Hepatocyte (in vitro differentiated cells): ENCODE measurements around the gene PCDH9. TPM values are rescaled to one million over a fixed set of nuclear protein-coding genes. Genes with fewer than 3 reads are reported as not detected.

Source experiments
- DNase-seq: peaks from one replicate; pipeline ENCODE4 v3.0.0-alpha.2; 2016; ENCODE audit warnings: low spot score
- H2AFZ ChIP-seq: fragments of 200-600 bp; sonication (generic); 2 replicates; pipeline ENCODE4 v1.6.0; 2016; ENCODE audit warnings: antibody characterized with exemption, mild to moderate bottlenecking
- H3K27ac ChIP-seq: fragments of 200-600 bp; sonication (generic); 2 replicates; pipeline ENCODE4 v1.5.1; 2016; ENCODE audit warnings: mild to moderate bottlenecking
- H3K27me3 ChIP-seq: fragments of 200-600 bp; sonication (generic); 2 replicates; pipeline ENCODE4 v1.6.1; 2016
- H3K36me3 ChIP-seq: fragments of 200-600 bp; sonication (generic); replicated peaks from 2 replicates; pipeline ENCODE4 v1.5.1; 2016; ENCODE audit warnings: low read depth; ENCODE audit not compliant: insufficient read depth
- H3K4me1 ChIP-seq: fragments of 200-600 bp; sonication (generic); 2 replicates; pipeline ENCODE4 v1.5.1; 2016; ENCODE audit warnings: mild to moderate bottlenecking, moderate library complexity; ENCODE audit not compliant: insufficient read depth
- H3K4me2 ChIP-seq: fragments of 200-600 bp; sonication (generic); 2 replicates; pipeline ENCODE4 v1.6.0; 2016
- H3K4me3 ChIP-seq: fragments of 200-600 bp; sonication (generic); 2 replicates; pipeline ENCODE4 v1.5.1; 2016; ENCODE audit warnings: mild to moderate bottlenecking
- H3K79me2 ChIP-seq: fragments of 200-600 bp; sonication (generic); 2 replicates; pipeline ENCODE4 v1.6.0; 2017; ENCODE audit warnings: mild to moderate bottlenecking
- H3K9me2 ChIP-seq: fragments of 200-600 bp; sonication (generic); replicated peaks from 2 replicates; pipeline ENCODE4 v1.6.0; 2017; ENCODE audit warnings: mild to moderate bottlenecking; ENCODE audit not compliant: insufficient read depth
- H3K9me3 ChIP-seq: fragments of 200-600 bp; sonication (generic); 2 replicates; pipeline ENCODE4 v1.5.1; 2016; ENCODE audit warnings: low read depth, mild to moderate bottlenecking
- H4K20me1 ChIP-seq: fragments of 200-600 bp; sonication (generic); 2 replicates; pipeline ENCODE4 v1.6.0; 2016; ENCODE audit warnings: mild to moderate bottlenecking; ENCODE audit not compliant: insufficient read depth, poor library complexity, severe bottlenecking
- CTCF ChIP-seq: fragments of 200-600 bp; sonication (generic); IDR thresholded peaks from 2 replicates; pipeline ENCODE4 v1.5.1; 2016; ENCODE audit warnings: antibody characterized with exemption, mild to moderate bottlenecking; ENCODE audit not compliant: poor library complexity
- EZH2 ChIP-seq: fragments of 200-600 bp; sonication (generic); IDR thresholded peaks from 2 replicates; pipeline ENCODE4 v1.6.1; 2016; ENCODE audit warnings: antibody characterized with exemption, mild to moderate bottlenecking, borderline replicate concordance
- EZH2phosphoT487 ChIP-seq: fragments of 200-600 bp; sonication (generic); IDR thresholded peaks from one replicate; pipeline ENCODE4 v1.6.1; 2018; ENCODE audit warnings: antibody characterized with exemption, mild to moderate bottlenecking, low read depth, moderate library complexity; ENCODE audit not compliant: unreplicated experiment, severe bottlenecking
- WGBS: methylation state at CpG from one replicate; pipeline ENCODE4 v1.1.6; 2016; ENCODE audit warnings: low lambda C conversion rate; ENCODE audit errors: missing lambda C conversion rate; 5-methylcytosine and 5-hydroxymethylcytosine counted together
- polyA plus RNA-seq: library from polyadenylated mRNA; unstranded; fragments of >200 nt; fragmentation: Nextera tagmentation; extraction: Ambion mirVana; gene quantifications from 2 replicates; pipeline ENCODE4 v1.2.1, GENCODE V29; 2016
- total RNA-seq: library from RNA; depleted of rRNA; stranded (reverse); fragments of >200 nt; gene quantifications from 2 replicates; pipeline ENCODE4 v1.2.3, GENCODE V29; 2014

PCDH9 gene
- total and polyA plus RNA-seq, 2 experiments from 2014 or later: 6.9 to 15.0 TPM

GRCh38 chr13:66543780-66544179, 686.4 kb downstream of the PCDH9 start:
- Histone ChIP-seq H3K9me2 (no peaks in the 10 kb centered on the region), H3K79me2 (no peaks in the 10 kb centered on the region), H3K27ac (no peak overlapping the region), H3K4me3 (no peak overlapping the region), H3K36me3 (no peaks in the 10 kb centered on the region), H2AFZ (no peak overlapping the region), H3K9me3 (no peaks in the 10 kb centered on the region), H3K27me3 (no peaks in the 10 kb centered on the region), H3K4me1 (no peaks in the 10 kb centered on the region), H3K4me2 (no peak overlapping the region), H4K20me1 (no peaks in the 10 kb centered on the region)
- 24% methylated on average over 1 of the region's 1 CpG for WGBS
- no peak for DNase-seq
- TF ChIP-seq EZH2 (no peak), CTCF (no peak), EZH2phosphoT487 (no peak)

- H3K4me3 ChIP-seq: no peak overlapping the region
- H3K4me1 ChIP-seq: no peaks in the 10 kb centered on the region
- no peak overlapping the region for H3K4me2 ChIP-seq
- no peak overlapping the region for H2AFZ ChIP-seq
- 52% methylated on average over 1 of the region's 1 CpG for WGBS
- H3K27ac ChIP-seq: no peak overlapping the region
- H3K36me3 ChIP-seq: no peaks in the 10 kb centered on the region
- no peaks in the 10 kb centered on the region for H3K27me3 ChIP-seq
- no peaks in the 10 kb centered on the region for H4K20me1 ChIP-seq
- no peaks in the 10 kb centered on the region for H3K79me2 ChIP-seq
- TF ChIP-seq CTCF (no peak), EZH2phosphoT487 (no peak), EZH2 (no peak)
- no peak for DNase-seq
- no peaks in the 10 kb centered on the region for H3K9me2 ChIP-seq
- H3K9me3 ChIP-seq: no peaks in the 10 kb centered on the region
Measured at GRCh38 chr13:66537417-66537816, 692.7 kb downstream of the PCDH9 start.

GRCh38 chr13:66536746-66537145, 693.4 kb downstream of the PCDH9 start:
- DNase-seq: no peak

More at GRCh38 chr13:66536746-66537145, 693.4 kb downstream of the PCDH9 start:
- WGBS: 73% methylated on average over 3 of the region's 3 CpGs
- Histone ChIP-seq H3K4me2 (no peak overlapping the region), H3K79me2 (no peaks in the 10 kb centered on the region), H4K20me1 (no peaks in the 10 kb centered on the region), H3K4me3 (no peak overlapping the region), H3K9me3 (no peaks in the 10 kb centered on the region), H3K27ac (no peak overlapping the region), H3K4me1 (no peaks in the 10 kb centered on the region), H3K9me2 (no peaks in the 10 kb centered on the region), H3K36me3 (no peaks in the 10 kb centered on the region), H3K27me3 (no peaks in the 10 kb centered on the region), H2AFZ (no peak overlapping the region)
- TF ChIP-seq EZH2phosphoT487 (no peak), CTCF (no peak), EZH2 (no peak)
